ENCODE measurements around the gene CNGA3. TPM values are rescaled to one million over a fixed set of nuclear protein-coding genes. Genes with fewer than 3 reads are reported as not detected.

Gene CNGA3
- total RNA-seq, 2 experiments from 2014 or later: not detected

DNA sequence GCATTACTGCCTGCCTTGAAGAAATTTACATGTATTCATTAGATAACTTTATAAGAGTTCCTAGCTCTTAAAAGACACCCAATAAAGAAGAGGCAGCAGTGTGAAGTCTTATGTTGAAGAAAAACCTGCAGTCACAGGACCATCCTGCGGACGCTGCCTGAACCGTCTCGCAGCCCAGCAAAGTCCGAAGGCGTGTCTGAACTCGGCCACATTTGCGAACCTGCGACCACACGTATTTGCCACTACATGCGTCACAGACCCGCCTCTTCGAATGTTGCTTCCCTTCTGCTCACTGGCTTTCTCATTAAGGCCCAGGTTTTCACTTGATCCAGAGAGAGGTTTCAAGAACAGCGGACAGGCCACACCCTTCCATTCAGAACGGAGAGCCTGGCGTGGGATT lies 41.2 kb downstream of the CNGA3 start:
- Mint-ChIP-seq H3K4me1 (no peaks in the 10 kb centered on the region), H3K9me3 (no peaks in the 10 kb centered on the region), H3K36me3 (no peaks in the 10 kb centered on the region), H3K27ac (no peak overlapping the region), H3K27me3 (peaks cover 6% of the 10 kb centered on the region), H3K4me3 (no peak overlapping the region)
- ATAC-seq (ENCODE audit: low read depth): no peak
- POLR2A ChIA-PET: no interaction called here
- DNase-seq: no peak

DNA sequence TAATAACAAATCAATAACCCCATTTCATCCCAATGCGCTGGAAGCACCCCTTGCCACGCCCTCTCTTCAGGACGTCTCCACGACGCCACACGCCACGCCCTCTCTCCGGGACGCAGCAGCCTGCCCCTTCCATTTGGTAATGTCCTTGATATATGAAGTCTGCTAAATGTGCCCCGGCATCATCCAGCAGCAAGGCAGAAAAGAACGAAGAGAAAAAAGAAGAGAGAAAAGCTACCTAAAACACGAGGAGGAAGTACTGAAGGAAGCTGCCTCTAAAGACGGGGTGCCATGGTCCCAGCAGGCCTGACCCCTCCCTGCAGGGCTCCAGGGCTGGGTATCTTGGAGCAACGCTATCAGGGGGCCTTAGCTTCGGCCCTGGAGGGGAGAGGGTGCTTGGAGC lies 41.8 kb downstream of the CNGA3 start:
- Mint-ChIP-seq H3K27me3 (peaks cover 6% of the 10 kb centered on the region), H3K4me1 (no peaks in the 10 kb centered on the region), H3K36me3 (no peaks in the 10 kb centered on the region), H3K27ac (no peak overlapping the region), H3K4me3 (no peak overlapping the region), H3K9me3 (no peaks in the 10 kb centered on the region)
- ATAC-seq (ENCODE audit: low read depth): no peak
- DNase-seq: no peak
- POLR2A ChIA-PET: no interaction called here

DNA sequence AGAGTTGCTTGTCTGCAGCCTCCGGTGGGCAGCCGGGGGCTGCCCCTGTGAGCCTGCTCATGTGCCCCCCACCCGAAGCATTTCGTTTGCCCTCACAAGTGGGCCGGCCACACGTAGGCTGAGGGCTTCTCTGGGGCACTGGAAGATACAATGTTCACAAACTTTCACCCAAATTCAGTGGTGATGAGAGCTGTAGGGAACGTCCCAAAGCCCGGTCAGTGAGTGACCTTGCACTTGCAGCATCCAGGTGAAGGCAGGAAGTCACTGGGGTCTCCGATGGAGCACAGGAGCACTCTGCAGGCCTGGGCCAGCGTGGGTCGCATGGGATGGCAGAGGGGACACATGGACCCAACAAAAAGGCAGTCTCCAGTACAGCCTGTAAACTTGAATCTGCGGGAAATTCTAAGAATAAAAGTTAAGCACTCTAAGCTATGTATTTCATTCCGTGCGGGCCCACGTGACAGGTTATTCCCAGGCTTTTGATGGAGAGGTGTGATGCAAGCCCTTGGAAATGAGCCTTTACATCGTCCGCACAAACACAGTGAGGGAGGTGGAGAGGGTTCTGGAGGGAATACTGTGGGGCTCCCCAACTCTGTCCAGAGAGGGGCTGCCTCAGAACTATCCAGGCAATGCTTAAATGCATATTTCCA lies 42.5 kb downstream of the CNGA3 start:
- no peak overlapping the region for H3K4me3 Mint-ChIP-seq
- H3K9me3 Mint-ChIP-seq: no peaks in the 10 kb centered on the region
- no peak overlapping the region for H3K27ac Mint-ChIP-seq
- H3K27me3 Mint-ChIP-seq: peaks cover 6% of the 10 kb centered on the region
- POLR2A ChIA-PET: no interaction called here
- no peaks in the 10 kb centered on the region for H3K4me1 Mint-ChIP-seq
- DNase-seq (no peak), ATAC-seq (ENCODE audit: low read depth) (no peak)
- no peaks in the 10 kb centered on the region for H3K36me3 Mint-ChIP-seq

DNA sequence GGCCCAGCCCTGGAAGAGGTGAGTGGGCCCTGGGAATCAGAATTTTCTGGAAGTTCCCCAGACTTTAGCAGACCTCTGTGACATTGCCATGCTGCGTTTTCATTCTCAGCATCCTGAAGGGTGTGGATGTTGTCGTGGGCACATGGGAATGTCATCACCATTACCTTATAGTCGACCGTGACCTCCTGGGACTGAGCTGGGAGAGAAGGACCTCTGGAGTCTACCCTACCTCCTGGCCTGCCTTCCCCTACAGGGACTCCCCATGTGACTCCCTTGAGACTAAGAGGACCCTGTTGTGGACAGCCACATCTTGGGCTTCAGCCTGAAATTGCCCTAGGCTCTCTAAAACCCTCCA lies 43.0 kb downstream of the CNGA3 start:
- no peaks in the 10 kb centered on the region for H3K4me1 Mint-ChIP-seq
- ATAC-seq (ENCODE audit: low read depth): no peak
- POLR2A ChIA-PET: interaction anchor here (0.6 kb wide), 1 partner anchor 312 kb away, joined by 6 read pairs; no protein-coding TSS in a partner anchor
- DNase-seq: no peak
- H3K4me3 Mint-ChIP-seq: no peak overlapping the region
- no peaks in the 10 kb centered on the region for H3K36me3 Mint-ChIP-seq
- H3K27ac Mint-ChIP-seq: no peak overlapping the region
- H3K9me3 Mint-ChIP-seq: no peaks in the 10 kb centered on the region
- H3K27me3 Mint-ChIP-seq: peaks cover 6% of the 10 kb centered on the region

DNA sequence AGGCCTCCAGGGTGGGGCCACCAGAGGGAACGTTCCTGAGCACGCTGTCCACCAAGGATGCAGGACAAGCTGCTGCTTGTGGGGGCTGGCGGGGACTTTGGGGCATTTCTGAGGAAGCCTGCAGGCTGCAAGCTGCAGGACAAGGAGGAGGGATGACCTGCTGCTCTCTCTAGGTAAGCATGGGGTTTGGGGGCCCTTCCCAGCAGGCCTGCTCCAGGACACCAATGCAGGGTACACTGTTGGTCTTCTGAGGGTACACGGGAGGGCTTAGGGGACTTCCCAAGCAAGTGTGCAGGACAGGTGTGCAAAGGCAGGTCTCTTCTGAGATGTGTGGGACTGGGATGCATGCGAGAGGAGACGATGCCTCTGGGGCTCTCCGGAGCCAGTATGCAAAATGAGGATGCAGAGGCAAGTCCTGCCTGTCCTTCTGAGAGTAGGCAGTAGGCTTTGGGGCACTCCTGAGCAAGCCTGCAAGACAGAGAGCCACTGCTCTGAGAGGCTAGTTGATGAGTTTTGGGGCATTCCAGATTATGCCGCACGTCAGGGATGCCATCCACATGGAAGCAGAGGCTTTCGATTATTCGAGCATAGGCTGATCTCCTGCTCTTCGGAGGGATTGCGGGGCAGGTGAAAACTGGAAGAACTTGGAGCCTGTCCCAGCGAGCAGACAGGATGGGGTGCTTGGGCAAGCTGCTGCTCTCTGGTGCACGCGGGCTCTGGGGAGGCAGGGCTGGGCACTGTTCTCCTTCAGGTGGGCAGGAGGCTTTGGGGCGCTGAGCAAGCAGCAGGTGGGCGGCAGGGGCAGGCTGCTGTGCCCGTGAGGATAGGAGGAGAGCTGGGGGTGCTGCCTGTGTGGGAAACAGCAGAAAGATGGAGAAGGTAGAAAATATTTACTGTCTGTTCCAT lies 44.6 kb downstream of the CNGA3 start:
- Mint-ChIP-seq H3K4me1 (no peaks in the 10 kb centered on the region), H3K36me3 (no peaks in the 10 kb centered on the region), H3K4me3 (no peak overlapping the region), H3K27me3 (peaks cover 5% of the 10 kb centered on the region), H3K27ac (no peak overlapping the region), H3K9me3 (no peaks in the 10 kb centered on the region)
- POLR2A ChIA-PET: no interaction called here
- DNase-seq: no peak
- no peak for ATAC-seq (ENCODE audit: low read depth)

DNA sequence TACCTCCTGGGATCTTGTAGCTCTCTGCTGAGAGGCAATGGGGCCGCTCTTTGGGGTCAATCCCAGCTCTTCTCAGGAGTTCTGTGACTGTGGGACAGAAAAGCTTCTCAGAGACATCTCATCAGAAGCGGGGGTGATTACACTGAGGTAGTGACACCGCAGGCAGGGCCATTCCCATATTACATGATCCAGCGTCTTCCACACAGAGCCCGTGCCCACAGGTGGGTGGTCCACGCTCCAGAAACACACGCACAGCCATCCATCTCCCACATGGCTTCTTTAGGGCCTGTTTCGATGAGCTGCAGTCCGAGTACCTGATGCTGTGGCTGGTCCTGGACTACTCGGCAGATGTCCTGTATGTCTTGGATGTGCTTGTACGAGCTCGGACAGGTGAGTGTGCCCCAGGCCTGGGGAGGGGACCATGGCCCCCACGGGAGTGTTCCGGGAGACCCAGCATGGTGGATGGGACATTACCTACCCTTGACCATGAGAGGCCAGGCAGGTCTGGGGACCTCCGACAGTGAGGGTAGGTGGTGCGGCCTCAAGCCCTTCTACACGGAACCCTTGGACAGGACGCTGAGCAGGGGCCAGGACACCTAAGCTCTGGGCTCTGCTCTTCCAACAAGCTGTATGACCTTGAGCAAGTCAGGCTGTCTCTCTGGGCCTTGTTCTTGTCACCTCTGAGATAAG lies 45.5 kb downstream of the CNGA3 start:
- peaks cover 7% of the 10 kb centered on the region for H3K27me3 Mint-ChIP-seq
- no peak overlapping the region for H3K4me3 Mint-ChIP-seq
- ATAC-seq (ENCODE audit: low read depth) (no peak), DNase-seq (no peak)
- no peak overlapping the region for H3K27ac Mint-ChIP-seq
- POLR2A ChIA-PET: no interaction called here
- no peaks in the 10 kb centered on the region for H3K9me3 Mint-ChIP-seq
- H3K4me1 Mint-ChIP-seq: no peaks in the 10 kb centered on the region
- H3K36me3 Mint-ChIP-seq: no peaks in the 10 kb centered on the region

DNA sequence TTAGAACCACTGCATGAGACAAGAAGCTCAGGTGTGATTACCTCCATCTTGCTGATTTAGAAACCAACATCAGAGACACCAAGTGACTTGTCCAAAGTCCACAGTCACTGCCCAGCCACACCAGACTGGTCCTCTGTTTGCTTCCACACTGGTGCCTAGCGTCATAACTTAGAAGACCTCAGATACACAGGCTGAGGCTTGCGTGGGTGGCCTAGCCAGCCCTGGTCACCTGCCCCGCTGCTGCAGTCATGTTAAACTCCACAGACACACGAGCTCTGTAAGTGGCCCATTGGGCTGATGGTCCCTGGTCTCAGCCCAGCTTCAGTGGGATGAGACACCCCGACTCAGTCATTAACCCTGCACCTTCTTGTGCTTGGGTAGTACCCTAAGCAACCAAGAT lies 47.1 kb downstream of the CNGA3 start:
- no peak for ATAC-seq (ENCODE audit: low read depth)
- POLR2A ChIA-PET: no interaction called here
- no peak overlapping the region for H3K4me3 Mint-ChIP-seq
- no peaks in the 10 kb centered on the region for H3K36me3 Mint-ChIP-seq
- no peaks in the 10 kb centered on the region for H3K9me3 Mint-ChIP-seq
- peaks cover 6% of the 10 kb centered on the region for H3K27me3 Mint-ChIP-seq
- H3K4me1 Mint-ChIP-seq: no peaks in the 10 kb centered on the region
- DNase-seq: no peak
- no peak overlapping the region for H3K27ac Mint-ChIP-seq

DNA sequence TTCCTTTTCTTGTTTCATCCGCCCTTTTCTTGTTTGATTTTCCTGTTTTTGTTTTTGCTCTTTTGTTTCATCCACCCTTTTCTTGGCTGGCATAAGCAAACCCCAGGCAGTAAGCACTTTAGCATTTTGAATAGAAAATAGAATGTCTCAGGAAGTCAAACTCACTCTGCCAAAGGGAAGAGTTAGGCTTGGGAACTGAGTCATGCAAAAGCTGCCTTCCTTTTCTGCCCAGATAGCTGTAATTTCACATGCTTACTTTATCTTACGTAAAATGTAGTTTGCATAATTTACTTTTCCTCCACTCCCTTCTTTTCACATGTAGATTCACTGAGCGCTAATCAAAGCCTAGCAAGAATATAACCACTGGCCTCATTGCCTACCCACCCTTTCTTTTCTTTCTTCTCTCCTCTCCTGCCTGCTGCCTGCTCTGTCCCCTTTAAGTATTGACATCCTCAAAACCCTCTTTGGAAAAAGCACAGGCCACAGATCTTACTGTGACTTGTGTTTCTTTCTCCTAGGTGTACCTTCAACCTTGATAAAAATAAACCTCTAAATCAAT lies 48.4 kb downstream of the CNGA3 start:
- POLR2A ChIA-PET: no interaction called here
- H3K27ac Mint-ChIP-seq: no peak overlapping the region
- DNase-seq: no peak
- no peaks in the 10 kb centered on the region for H3K9me3 Mint-ChIP-seq
- peaks cover 18% of the 10 kb centered on the region for H3K27me3 Mint-ChIP-seq
- H3K4me1 Mint-ChIP-seq: no peaks in the 10 kb centered on the region
- no peak for ATAC-seq (ENCODE audit: low read depth)
- H3K4me3 Mint-ChIP-seq: no peak overlapping the region
- no peaks in the 10 kb centered on the region for H3K36me3 Mint-ChIP-seq

DNA sequence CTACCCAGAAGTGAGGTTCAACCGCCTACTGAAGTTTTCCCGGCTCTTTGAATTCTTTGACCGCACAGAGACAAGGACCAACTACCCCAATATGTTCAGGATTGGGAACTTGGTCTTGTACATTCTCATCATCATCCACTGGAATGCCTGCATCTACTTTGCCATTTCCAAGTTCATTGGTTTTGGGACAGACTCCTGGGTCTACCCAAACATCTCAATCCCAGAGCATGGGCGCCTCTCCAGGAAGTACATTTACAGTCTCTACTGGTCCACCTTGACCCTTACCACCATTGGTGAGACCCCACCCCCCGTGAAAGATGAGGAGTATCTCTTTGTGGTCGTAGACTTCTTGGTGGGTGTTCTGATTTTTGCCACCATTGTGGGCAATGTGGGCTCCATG lies 49.7 kb downstream of the CNGA3 start:
- POLR2A ChIA-PET: no interaction called here
- no peak overlapping the region for H3K4me3 Mint-ChIP-seq
- H3K36me3 Mint-ChIP-seq: no peaks in the 10 kb centered on the region
- no peak for DNase-seq
- H3K27me3 Mint-ChIP-seq: peaks cover 27% of the 10 kb centered on the region
- H3K27ac Mint-ChIP-seq: no peak overlapping the region
- no peaks in the 10 kb centered on the region for H3K9me3 Mint-ChIP-seq
- no peaks in the 10 kb centered on the region for H3K4me1 Mint-ChIP-seq
- no peak for ATAC-seq (ENCODE audit: low read depth)

DNA sequence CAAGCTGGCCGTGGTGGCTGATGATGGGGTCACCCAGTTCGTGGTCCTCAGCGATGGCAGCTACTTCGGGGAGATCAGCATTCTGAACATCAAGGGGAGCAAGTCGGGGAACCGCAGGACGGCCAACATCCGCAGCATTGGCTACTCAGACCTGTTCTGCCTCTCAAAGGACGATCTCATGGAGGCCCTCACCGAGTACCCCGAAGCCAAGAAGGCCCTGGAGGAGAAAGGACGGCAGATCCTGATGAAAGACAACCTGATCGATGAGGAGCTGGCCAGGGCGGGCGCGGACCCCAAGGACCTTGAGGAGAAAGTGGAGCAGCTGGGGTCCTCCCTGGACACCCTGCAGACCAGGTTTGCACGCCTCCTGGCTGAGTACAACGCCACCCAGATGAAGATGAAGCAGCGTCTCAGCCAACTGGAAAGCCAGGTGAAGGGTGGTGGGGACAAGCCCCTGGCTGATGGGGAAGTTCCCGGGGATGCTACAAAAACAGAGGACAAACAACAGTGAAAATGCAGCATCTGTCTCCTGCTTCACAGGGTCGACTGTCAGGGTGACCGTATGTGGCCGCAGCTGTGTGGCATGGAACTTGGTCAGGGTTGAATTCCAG lies 50.6 kb downstream of the CNGA3 start:
- POLR2A ChIA-PET: interaction anchor here (1.0 kb wide), 1 partner anchor 24 kb away, joined by 3 read pairs; no protein-coding TSS in a partner anchor
- no peak for DNase-seq
- H3K4me3 Mint-ChIP-seq: no peak overlapping the region
- ATAC-seq (ENCODE audit: low read depth): no peak
- H3K4me1 Mint-ChIP-seq: peaks cover 3% of the 10 kb centered on the region
- H3K9me3 Mint-ChIP-seq: no peaks in the 10 kb centered on the region
- H3K27ac Mint-ChIP-seq: no peak overlapping the region
- H3K27me3 Mint-ChIP-seq: peaks cover 35% of the 10 kb centered on the region
- no peaks in the 10 kb centered on the region for H3K36me3 Mint-ChIP-seq

DNA sequence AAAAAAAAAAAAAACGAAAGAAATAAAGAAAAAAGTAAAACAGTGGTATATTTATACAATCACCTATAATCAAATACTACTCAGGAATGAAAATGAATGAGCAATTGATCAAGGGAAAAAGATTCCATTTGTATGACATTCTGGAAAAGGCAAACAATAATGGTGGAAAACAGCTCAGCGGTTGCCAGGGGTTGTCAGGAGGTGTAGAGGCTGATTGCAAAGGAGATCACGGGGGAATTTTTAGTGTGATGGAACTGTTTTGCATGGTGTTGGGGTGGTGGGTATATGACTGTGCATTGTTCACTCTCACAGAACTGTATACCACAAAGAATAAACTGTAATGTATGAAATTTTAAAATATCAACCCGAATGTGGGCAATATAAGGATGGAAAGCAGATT lies 52.9 kb downstream of the CNGA3 start:
- no peak overlapping the region for H3K27ac Mint-ChIP-seq
- no peak for ATAC-seq (ENCODE audit: low read depth)
- H3K36me3 Mint-ChIP-seq: no peaks in the 10 kb centered on the region
- H3K4me1 Mint-ChIP-seq: peaks cover 3% of the 10 kb centered on the region
- H3K4me3 Mint-ChIP-seq: no peak overlapping the region
- H3K27me3 Mint-ChIP-seq: peaks cover 52% of the 10 kb centered on the region
- POLR2A ChIA-PET: no interaction called here
- no peaks in the 10 kb centered on the region for H3K9me3 Mint-ChIP-seq
- no peak for DNase-seq

DNA sequence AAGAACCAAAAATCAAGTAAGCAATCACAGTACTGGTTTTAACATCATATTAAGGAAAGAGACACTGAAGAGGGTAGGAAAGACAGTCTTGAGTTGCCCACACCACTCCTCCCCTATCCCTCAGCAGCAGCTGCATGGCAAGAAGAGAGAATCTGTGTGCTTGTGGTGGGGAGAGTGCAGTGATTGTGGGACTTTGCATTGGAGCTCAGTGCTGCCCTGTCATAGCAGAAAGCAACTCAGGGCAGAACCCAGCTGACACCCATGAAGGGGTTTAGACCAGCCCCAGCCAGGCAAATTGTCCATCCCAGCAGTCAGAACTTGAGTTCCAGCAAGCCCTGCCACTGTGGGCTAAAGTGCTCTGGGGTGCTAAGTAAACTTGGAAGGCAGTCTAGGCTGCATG lies 57.6 kb downstream of the CNGA3 start:
- ATAC-seq (ENCODE audit: low read depth) (no peak), DNase-seq (no peak)
- H3K4me1 Mint-ChIP-seq: peaks cover 3% of the 10 kb centered on the region
- peaks cover 44% of the 10 kb centered on the region for H3K27me3 Mint-ChIP-seq
- no peaks in the 10 kb centered on the region for H3K9me3 Mint-ChIP-seq
- H3K27ac Mint-ChIP-seq: no peak overlapping the region
- POLR2A ChIA-PET: no interaction called here
- no peak overlapping the region for H3K4me3 Mint-ChIP-seq
- no peaks in the 10 kb centered on the region for H3K36me3 Mint-ChIP-seq

DNA sequence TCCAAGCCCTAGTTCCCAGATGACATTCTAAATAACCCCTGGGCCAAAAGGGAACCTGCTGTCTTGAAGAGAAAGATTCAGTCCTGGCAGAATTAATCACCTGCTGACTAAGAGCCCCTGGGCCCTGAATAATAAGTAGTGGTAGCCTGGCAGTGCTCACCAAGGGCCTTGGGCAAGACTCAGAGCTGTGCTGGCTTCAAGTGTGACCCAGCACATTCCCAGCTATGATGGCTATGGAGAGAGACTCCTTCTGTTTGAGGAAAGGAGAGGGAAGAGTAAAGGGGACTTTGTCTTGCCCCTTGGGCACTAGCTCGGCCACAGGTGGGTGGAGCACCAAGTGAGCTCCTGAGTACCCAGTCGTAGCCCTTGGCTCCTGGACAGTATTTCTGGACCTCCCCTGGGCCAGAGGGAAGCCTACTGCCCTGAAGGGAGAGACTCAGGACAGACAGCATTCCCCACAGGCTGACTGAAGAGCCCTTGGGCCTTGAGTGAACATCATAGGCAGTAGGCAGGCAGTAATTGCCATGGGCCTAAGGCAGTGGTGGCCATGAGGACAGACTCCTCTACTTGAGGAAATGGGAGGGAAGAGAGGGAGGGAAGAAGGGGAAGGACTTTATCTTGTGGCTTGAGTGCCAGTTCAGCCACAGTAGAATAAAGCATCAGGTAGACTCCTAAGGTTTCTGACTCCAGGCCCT lies 58.4 kb downstream of the CNGA3 start:
- POLR2A ChIA-PET: no interaction called here
- peaks cover 40% of the 10 kb centered on the region for H3K27me3 Mint-ChIP-seq
- no peak for DNase-seq
- no peaks in the 10 kb centered on the region for H3K36me3 Mint-ChIP-seq
- no peak overlapping the region for H3K4me3 Mint-ChIP-seq
- ATAC-seq (ENCODE audit: low read depth): no peak
- peaks cover 3% of the 10 kb centered on the region for H3K4me1 Mint-ChIP-seq
- H3K9me3 Mint-ChIP-seq: no peaks in the 10 kb centered on the region
- H3K27ac Mint-ChIP-seq: no peak overlapping the region

Measured in activated naive CD8-positive, alpha-beta T cell treated with anti-CD3 and anti-CD28 coated beads, Interleukin-2, amount 10 ng/mL, durations not matched to agents 7 days and 5 days (primary cell).